Kidney (tissue), 14 donors: Measurements from ENCODE around the gene CYTH1. TPM values are rescaled to one million over a fixed set of nuclear protein-coding genes. Genes with fewer than 3 reads are reported as not detected.

Experiments
- DNase-seq, 5 donors: peaks; one replicate each; pipeline ENCODE4 v3.0.0-alpha.2; 2013 to 2020
- FAIRE-seq: peaks from 2 replicates; lab custom pipeline; 2012; peaks lifted over from hg19 to GRCh38; lab: Jason Lieb, UNC
- H3K27ac ChIP-seq, 2 donors: one replicate each; pipeline ENCODE4 v1.7.0; 2013; ENCODE audit warnings: low read depth in 2 of 2, low read length in 2 of 2, inconsistent platforms in 1 of 2
- H3K27me3 ChIP-seq: one replicate; pipeline ENCODE4 v1.7.1; 2013; ENCODE audit warnings: low read length, inconsistent platforms; ENCODE audit not compliant: control insufficient read depth, insufficient read depth
- H3K36me3 ChIP-seq, 3 donors: one replicate each; pipeline versions ENCODE4 v1.7.0 to v1.7.1; 2013; ENCODE audit warnings: low read length in 3 of 3, control low read depth in 1 of 3, inconsistent platforms in 1 of 3; ENCODE audit not compliant: insufficient read depth in 3 of 3, control insufficient read depth in 2 of 3
- H3K4me1 ChIP-seq, 3 donors: one replicate each; pipeline versions ENCODE4 v1.7.0 to v1.7.1; 2013; ENCODE audit warnings: low read length in 3 of 3, inconsistent platforms in 1 of 3, low read depth in 1 of 3; ENCODE audit not compliant: control insufficient read depth in 2 of 3, insufficient read depth in 2 of 3
- H3K4me3 ChIP-seq, 3 donors: one replicate each; pipeline versions ENCODE4 v1.7.0 to v1.8.1; 2013; ENCODE audit warnings: low read length in 3 of 3, control low read depth in 1 of 3, inconsistent platforms in 1 of 3
- H3K9ac ChIP-seq, 3 donors: one replicate each; pipeline versions ENCODE4 v1.7.0 to v1.7.1; 2013; ENCODE audit warnings: low read length in 3 of 3, control low read depth in 1 of 3, inconsistent platforms in 1 of 3
- H3K9me3 ChIP-seq, 3 donors: one replicate each; pipeline versions ENCODE4 v1.7.0 to v1.7.1; 2013; ENCODE audit warnings: low read length in 3 of 3, control low read depth in 1 of 3, inconsistent platforms in 1 of 3; ENCODE audit not compliant: control insufficient read depth in 2 of 3, insufficient read depth in 1 of 3
- intact Hi-C: fragments of 100-400 bp; cut with DNase I; formaldehyde crosslinking; loops from one replicate; pipeline ENCODE4 v1.11.1; 2022
- polyA plus RNA-seq: library from polyadenylated mRNA; stranded (reverse); fragments of 350-450 nt; fragmentation: Illumina TruSeq; extraction: RNeasy Lipid Tissue Mini Kit (QIAGEN cat#74804); gene quantifications from one replicate; pipeline ENCODE4 v1.2.3, GENCODE V29; 2014; ENCODE audit warnings: low read depth, low replicate concordance; ENCODE audit not compliant: insufficient read depth
- total RNA-seq: library from RNA; stranded (reverse); fragmentation: NEBNext Ultra II Directional; extraction: Animal tissue kit (Norgen Biotek cat#: 25700); gene quantifications from one replicate; pipeline ENCODE4 v1.2.1, GENCODE V29; 2021
- TF ChIP-seq, protein P1 (sequence below): IDR thresholded peaks from 3 replicates; pipeline ENCODE4 v1.5.1; 2012; ENCODE audit warnings: mild to moderate bottlenecking, moderate library complexity, borderline replicate concordance; ENCODE audit not compliant: insufficient read depth; ENCODE audit errors: extremely low read depth
- donor health status: control.
- donor health status: control.
- donor health status: control.
- donor health status: control.
- donor health status: control.
- donor health status: DM: yes; HTN: yes; CAD: no.
- donor health status: Normal renal cell carcinoma (clear cell type).

The CYTH1 gene
- total and polyA plus RNA-seq, 2 donors from 2014 or later, result 25.3 to 59.7 TPM

DNA sequence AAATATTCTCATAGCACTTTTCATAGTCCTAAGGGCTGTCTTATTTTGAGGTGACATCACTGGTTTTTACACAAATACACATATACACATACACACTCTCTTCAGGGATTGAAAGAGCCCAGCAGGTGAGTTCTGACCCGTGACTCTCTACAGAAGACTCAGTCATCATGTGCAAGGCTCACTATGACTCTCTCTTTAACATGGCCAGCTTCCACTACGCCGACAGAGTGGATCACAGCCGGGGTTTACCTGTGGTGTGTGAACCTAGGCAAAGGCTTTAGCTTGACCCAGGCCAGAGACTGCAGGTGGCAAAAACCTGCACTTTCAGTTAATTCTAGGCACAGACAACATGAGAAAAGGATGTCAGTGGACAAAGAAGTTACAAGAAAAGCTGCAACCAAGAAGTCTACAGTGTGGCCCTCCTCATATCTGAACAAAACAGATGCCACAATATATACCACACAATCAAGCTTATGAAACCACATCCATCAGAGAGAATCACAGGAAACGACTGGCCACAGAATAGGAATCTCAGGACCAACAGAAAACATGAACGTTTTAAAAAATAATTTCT is 56.5 kb downstream of the CYTH1 start:
- Histone ChIP-seq H3K27ac (no peak overlapping the region), H3K4me3 (no peak overlapping the region), H3K9ac (no peak overlapping the region), H3K4me1 (peaks cover 0 to 32% (median 27%) of the 10 kb centered on the region in 3 donors), H3K9me3 (no peaks in the 10 kb centered on the region), H3K36me3 (no peaks in the 10 kb centered on the region), H3K27me3 (no peaks in the 10 kb centered on the region)
- TF ChIP-seq, protein P1, sequence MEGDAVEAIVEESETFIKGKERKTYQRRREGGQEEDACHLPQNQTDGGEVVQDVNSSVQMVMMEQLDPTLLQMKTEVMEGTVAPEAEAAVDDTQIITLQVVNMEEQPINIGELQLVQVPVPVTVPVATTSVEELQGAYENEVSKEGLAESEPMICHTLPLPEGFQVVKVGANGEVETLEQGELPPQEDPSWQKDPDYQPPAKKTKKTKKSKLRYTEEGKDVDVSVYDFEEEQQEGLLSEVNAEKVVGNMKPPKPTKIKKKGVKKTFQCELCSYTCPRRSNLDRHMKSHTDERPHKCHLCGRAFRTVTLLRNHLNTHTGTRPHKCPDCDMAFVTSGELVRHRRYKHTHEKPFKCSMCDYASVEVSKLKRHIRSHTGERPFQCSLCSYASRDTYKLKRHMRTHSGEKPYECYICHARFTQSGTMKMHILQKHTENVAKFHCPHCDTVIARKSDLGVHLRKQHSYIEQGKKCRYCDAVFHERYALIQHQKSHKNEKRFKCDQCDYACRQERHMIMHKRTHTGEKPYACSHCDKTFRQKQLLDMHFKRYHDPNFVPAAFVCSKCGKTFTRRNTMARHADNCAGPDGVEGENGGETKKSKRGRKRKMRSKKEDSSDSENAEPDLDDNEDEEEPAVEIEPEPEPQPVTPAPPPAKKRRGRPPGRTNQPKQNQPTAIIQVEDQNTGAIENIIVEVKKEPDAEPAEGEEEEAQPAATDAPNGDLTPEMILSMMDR, result no peak
- intact Hi-C loops, result no loop called here
- FAIRE-seq (no peak), DNase-seq (no peak)

DNA sequence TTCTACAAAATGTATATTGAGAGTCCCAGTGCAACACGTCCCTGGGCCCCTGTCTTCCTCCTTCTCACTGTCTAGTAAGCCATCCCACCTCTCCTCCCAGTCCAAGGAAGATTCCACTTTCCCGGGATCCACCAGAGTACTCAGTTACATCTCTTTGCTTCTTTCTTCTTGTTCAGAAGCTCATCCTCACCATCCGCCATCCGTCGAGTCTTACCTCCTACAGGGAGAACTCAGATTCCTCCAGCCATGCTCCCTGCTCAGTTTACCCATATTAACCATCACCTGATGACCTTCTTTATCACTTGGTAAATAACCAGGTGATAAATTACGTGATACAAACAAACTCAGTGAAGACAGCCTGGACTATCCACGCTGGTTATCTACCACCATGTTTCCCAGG is 57.1 kb downstream of the CYTH1 start:
- Histone ChIP-seq H3K9me3 (no peaks in the 10 kb centered on the region), H3K4me1 (peaks cover 0 to 32% (median 27%) of the 10 kb centered on the region in 3 donors), H3K27ac (no peak overlapping the region), H3K4me3 (no peak overlapping the region), H3K9ac (no peak overlapping the region), H3K27me3 (no peaks in the 10 kb centered on the region), H3K36me3 (no peaks in the 10 kb centered on the region)
- DNase-seq, result no peak
- intact Hi-C loops, result no loop called here
- TF ChIP-seq, protein P1, result no peak
- FAIRE-seq, result no peak

DNA sequence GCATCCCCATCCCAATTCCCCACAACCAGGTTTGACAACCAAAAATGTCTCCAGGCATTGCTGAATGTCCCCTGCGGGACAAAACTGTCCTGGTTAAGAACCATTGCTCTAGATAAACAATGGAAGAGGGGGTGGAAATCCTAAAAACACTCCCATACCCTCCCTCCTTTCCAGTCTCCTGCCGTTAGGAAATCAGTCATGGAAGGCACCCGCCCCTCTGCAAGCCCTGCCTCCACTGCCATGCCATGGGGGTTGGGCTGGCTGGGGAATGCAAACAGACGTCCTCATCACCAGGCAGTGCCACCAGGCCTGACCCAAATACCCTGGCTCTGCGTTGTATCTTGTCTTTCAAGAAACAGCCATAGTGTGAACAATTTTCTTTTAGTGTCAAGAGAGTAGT is 57.5 kb downstream of the CYTH1 start:
- Histone ChIP-seq H3K4me1 (peaks cover 0 to 32% (median 27%) of the 10 kb centered on the region in 3 donors), H3K4me3 (no peak overlapping the region), H3K36me3 (no peaks in the 10 kb centered on the region), H3K27me3 (no peaks in the 10 kb centered on the region), H3K9me3 (no peaks in the 10 kb centered on the region), H3K9ac (no peak overlapping the region), H3K27ac (no peak overlapping the region)
- DNase-seq (peak in 3 of 5 donors; percentile 51 to 74 (median 69)), FAIRE-seq (no peak)
- TF ChIP-seq, protein P1, result no peak
- intact Hi-C loops, result no loop called here

DNA sequence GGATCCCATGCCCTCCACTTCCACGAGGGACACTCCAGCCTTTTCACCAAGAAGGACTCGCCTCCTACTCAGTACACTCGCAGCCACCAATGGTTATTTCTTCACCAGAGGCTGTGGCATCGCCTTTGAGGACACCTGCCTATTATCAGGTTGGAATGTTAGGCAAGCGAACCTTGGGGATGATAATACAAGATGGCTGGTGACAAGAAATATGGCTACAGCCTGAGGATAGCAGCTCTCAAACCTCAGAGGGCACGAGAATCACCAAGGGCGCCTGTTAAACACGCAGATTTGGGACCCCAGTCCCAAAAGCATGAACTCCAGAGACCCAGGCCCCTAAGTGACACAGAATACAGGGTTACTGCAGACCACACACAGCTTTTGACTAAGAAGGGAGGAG is 58.1 kb downstream of the CYTH1 start:
- FAIRE-seq, result no peak
- H3K9me3 ChIP-seq, result no peaks in the 10 kb centered on the region
- TF ChIP-seq, protein P1, result no peak
- H3K4me3 ChIP-seq, result peak overlapping the region in 1 of 3 donors; percentile 21
- intact Hi-C loops, result no loop called here
- no peak overlapping the region for H3K9ac ChIP-seq
- H3K36me3 ChIP-seq, result no peaks in the 10 kb centered on the region
- no peaks in the 10 kb centered on the region for H3K27me3 ChIP-seq
- no peak for DNase-seq
- H3K27ac ChIP-seq, result no peak overlapping the region
- peaks cover 0 to 32% (median 27%) of the 10 kb centered on the region in 3 donors for H3K4me1 ChIP-seq
